Gastrocnemius medialis (tissue), 4 donors: ENCODE measurements around the gene CNNM3. TPM values are rescaled to one million over a fixed set of nuclear protein-coding genes. Genes with fewer than 3 reads are reported as not detected.

Experiments used
- ATAC-seq, 2 donors: fragments of 150-250 bp; one replicate each; pipeline ENCODE4 v1.9.1; 2016
- DNase-seq, 2 donors: peaks; one replicate each; pipeline ENCODE4 v3.0.0-alpha.2; 2019
- H3K27ac ChIP-seq, 4 donors: fragments of 200-600 bp; sonication (generic); 1 replicate in 1 of 4; 2 replicates in 3 of 4; pipeline ENCODE4 v1.5.1; 2016 to 2018; ENCODE audit warnings: mild to moderate bottlenecking in 2 of 4, moderate library complexity in 1 of 4
- H3K27me3 ChIP-seq, 3 donors: fragments of 200-600 bp; sonication (generic) in 2 of 3; 1 replicate in 1 of 3; 2 replicates in 2 of 3; pipeline versions ENCODE4 v1.5.1 to v1.6.0; 2016 to 2019; ENCODE audit warnings: mild to moderate bottlenecking in 1 of 3, moderate library complexity in 1 of 3
- H3K36me3 ChIP-seq, 2 donors: fragments of 200-600 bp; sonication (generic) in 1 of 2; one replicate each; pipeline ENCODE4 v1.5.1; 2017 to 2018
- H3K4me1 ChIP-seq, 2 donors: fragments of 200-600 bp; sonication (generic) in 1 of 2; one replicate each; pipeline ENCODE4 v1.5.1; 2016 to 2017; ENCODE audit warnings: mild to moderate bottlenecking in 2 of 2
- H3K4me3 ChIP-seq, 4 donors: fragments of 200-600 bp; sonication (generic) in 3 of 4; 1 replicate in 1 of 4; 2 replicates in 3 of 4; pipeline ENCODE4 v1.5.1; 2016 to 2019; ENCODE audit warnings: mild to moderate bottlenecking in 2 of 4
- H3K9me3 ChIP-seq, 3 donors: fragments of 200-600 bp; sonication (generic) in 2 of 3; 1 replicate in 1 of 3; 2 replicates in 2 of 3; pipeline ENCODE4 v1.5.1; 2016 to 2019
- POLR2A ChIP-seq, 2 donors: fragments of 450-650 bp; IDR thresholded peaks; one replicate each; pipeline ENCODE4 v1.6.1; 2017; ENCODE audit warnings: antibody characterized with exemption in 2 of 2, mild to moderate bottlenecking in 2 of 2, moderate library complexity in 2 of 2
- in situ Hi-C, 4 donors: fragments of 200-750 bp; cut with MboI; loops; one replicate each; pipeline versions ENCODE4 v1.15.0 to v1.8.0; 2017; ENCODE audit warnings: low sequenced_read_pairs in 4 of 4
- intact Hi-C: fragments of 100-400 bp; cut with DNase I; formaldehyde crosslinking; loops from one replicate; pipeline ENCODE4 v1.15.1; 2023; ENCODE audit warnings: low total_unique reads
- total RNA-seq, 4 donors: library from RNA; depleted of rRNA; stranded (reverse); fragments of >200 nt; gene quantifications; one replicate each; pipeline versions ENCODE4 v1.1.0 to v1.2.3, GENCODE V29; 2016
- TF ChIP-seq, protein P1 (sequence below), 5 experiments: fragments of 450-650 bp in 3 of 5; fragments of 200-600 bp in 2 of 5; sonication (generic) in 2 of 5; IDR thresholded peaks in 4 of 5; conservative IDR thresholded peaks in 1 of 5; 1 replicate in 4 of 5; 2 replicates in 1 of 5; pipeline ENCODE4 v1.5.1; 2016 to 2019; ENCODE audit warnings: antibody characterized with exemption in 5 of 5, mild to moderate bottlenecking in 3 of 5, moderate library complexity in 3 of 5

The CNNM3 gene
- total RNA-seq, 4 donors from 2014 or later, result 3.3 to 9.8 (median 8.6) TPM

DNA sequence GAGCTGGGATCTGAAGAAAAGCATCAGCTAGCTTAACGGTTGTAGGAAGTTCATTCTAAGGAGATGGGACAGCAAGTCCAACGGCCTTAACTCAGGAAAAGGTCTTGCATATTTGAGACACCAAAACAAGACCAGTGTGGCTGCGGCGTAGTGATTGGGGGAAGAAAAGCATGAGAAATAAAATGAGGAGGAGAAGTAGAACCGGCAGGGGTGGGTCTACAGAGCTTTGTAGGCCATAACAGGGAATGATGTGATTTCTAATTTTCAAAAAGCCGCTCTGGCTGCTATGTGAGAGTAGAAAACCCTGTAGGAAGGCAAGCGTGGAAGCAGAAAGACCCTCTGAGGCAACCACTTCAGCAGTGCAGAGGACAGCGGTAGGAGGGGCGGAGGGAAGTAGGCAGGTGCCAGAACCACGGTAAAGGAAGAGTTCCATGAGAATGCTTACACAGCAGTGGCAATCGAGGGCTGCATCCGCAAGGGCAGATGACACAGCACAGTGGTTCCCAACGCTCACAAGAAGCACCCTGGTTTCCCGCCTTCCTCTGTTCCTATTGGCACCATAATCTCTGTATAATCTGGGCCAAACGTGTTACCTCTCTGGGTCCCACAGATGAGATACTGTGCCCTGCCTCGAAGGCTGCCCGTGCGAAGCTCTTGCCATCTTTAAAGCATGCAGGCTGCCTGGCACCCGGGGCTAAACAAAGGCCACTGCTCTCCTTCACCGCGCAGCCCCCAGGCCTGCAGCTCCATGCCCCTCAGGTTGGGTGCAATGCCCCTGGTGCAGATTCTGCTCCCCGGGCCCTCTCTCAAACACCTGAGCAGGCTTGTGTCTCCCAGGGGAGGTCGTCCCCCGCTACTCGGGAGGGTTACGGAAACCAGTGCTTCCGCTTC is 41.0 kb downstream of the CNNM3 start:
- H3K9me3 ChIP-seq, result no peaks in the 10 kb centered on the region
- peak overlapping the region; percentile 69 to 90 (median 88) for H3K4me3 ChIP-seq
- peaks cover 12 to 19% of the 10 kb centered on the region in 2 donors for H3K4me1 ChIP-seq
- TF ChIP-seq, protein P1, sequence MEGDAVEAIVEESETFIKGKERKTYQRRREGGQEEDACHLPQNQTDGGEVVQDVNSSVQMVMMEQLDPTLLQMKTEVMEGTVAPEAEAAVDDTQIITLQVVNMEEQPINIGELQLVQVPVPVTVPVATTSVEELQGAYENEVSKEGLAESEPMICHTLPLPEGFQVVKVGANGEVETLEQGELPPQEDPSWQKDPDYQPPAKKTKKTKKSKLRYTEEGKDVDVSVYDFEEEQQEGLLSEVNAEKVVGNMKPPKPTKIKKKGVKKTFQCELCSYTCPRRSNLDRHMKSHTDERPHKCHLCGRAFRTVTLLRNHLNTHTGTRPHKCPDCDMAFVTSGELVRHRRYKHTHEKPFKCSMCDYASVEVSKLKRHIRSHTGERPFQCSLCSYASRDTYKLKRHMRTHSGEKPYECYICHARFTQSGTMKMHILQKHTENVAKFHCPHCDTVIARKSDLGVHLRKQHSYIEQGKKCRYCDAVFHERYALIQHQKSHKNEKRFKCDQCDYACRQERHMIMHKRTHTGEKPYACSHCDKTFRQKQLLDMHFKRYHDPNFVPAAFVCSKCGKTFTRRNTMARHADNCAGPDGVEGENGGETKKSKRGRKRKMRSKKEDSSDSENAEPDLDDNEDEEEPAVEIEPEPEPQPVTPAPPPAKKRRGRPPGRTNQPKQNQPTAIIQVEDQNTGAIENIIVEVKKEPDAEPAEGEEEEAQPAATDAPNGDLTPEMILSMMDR (IDR thresholded peaks at IDR 0.05 in 4 of 5, conservative IDR thresholded peaks at IDR 0.05 in 1 of 5), result no peak
- TF ChIP-seq POLR2A (IDR thresholded peaks at IDR 0.05), result no peak
- ATAC-seq (peak; percentile 4 to 7), DNase-seq (peak in 1 of 2 donors; percentile 34)
- intact Hi-C loops (loop anchor here (5.0 kb wide), 3 partner anchors 95 to 255 kb away; partner anchors contain the start of genes ANKRD36, CNNM4 and KANSL3), in situ Hi-C loops (loop anchor here in 3 of 4 donors (5.0 kb wide), 1 partner anchor 95 kb away; no protein-coding TSS in a partner anchor)
- peak overlapping the region; percentile 86 to 93 (median 91) for H3K27ac ChIP-seq
- peaks cover 0 to 38% of the 10 kb centered on the region in 2 donors for H3K36me3 ChIP-seq
- no peaks in the 10 kb centered on the region for H3K27me3 ChIP-seq

DNA sequence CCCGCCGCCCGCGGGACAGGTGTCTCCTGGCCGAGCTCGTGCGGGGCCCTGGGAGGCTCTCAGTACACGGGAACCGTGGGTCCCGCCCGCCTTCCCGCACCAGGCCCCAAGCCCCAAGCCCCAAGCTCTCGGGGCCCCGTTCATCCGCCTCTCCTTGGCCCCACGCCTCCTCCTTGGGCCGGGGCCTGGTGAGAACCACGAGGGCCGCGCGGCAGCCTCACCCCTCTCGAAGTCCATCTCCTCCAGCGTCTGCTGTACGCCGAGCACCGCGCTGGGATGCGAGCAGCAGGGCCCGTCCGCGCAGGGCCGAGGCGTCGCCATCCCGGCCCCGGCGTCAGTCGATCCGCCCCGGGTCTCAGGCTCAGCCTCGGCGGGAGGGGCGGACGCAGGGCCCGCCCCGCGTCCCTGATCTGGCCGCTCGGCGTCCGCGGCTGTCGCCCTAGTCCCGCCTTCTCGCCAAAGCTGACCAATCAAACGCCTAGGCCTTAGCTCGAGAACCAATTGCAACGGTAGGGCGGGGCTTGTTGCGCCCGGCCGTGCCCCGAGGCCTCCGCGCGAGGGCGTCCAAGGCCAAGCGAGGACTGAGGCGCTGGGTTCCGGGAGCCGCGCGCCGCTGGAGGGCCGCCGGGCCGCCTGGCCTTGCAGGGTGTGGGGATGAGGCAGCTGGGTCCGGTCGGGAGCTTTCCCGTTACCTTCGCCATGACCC is 41.8 kb downstream of the CNNM3 start, which contains the start of gene ANKRD39:
Gene ANKRD39, minus strand, starts transcription at position 350 of the 706 bp plus-strand sequence. Its CDS starts 29 bp downstream, at position 321.
- no peaks in the 10 kb centered on the region for H3K27me3 ChIP-seq
- DNase-seq, result peak; percentile 96 to 98
- H3K27ac ChIP-seq, result peak within 1 kb of the TSS; percentile 86 to 93 (median 91)
- peaks cover 0 to 33% of the 10 kb centered on the region in 2 donors for H3K36me3 ChIP-seq
- peak within 1 kb of the TSS; percentile 69 to 90 (median 88) for H3K4me3 ChIP-seq
- H3K9me3 ChIP-seq, result no peaks in the 10 kb centered on the region
- peak; percentile 79 to 91 for TF ChIP-seq POLR2A (IDR thresholded peaks at IDR 0.05)
- TF ChIP-seq, protein P1 (IDR thresholded peaks at IDR 0.05 in 4 of 5, conservative IDR thresholded peaks at IDR 0.05 in 1 of 5), result peak; percentile 77 to 95 (median 90)
- ATAC-seq, result peak; percentile 93 to 96
- peaks cover 12 to 19% of the 10 kb centered on the region in 2 donors for H3K4me1 ChIP-seq
- intact Hi-C loops, result loop anchor here (1.0 to 5.0 kb wide), 8 partner anchors 11 to 254 kb away; partner anchors contain the start of genes ANKRD36, CNNM3, CNNM4 and KANSL3
- in situ Hi-C loops, result loop anchor here in 3 of 4 donors (5.0 kb wide), 1 partner anchor 94 kb away; no protein-coding TSS in a partner anchor

DNA sequence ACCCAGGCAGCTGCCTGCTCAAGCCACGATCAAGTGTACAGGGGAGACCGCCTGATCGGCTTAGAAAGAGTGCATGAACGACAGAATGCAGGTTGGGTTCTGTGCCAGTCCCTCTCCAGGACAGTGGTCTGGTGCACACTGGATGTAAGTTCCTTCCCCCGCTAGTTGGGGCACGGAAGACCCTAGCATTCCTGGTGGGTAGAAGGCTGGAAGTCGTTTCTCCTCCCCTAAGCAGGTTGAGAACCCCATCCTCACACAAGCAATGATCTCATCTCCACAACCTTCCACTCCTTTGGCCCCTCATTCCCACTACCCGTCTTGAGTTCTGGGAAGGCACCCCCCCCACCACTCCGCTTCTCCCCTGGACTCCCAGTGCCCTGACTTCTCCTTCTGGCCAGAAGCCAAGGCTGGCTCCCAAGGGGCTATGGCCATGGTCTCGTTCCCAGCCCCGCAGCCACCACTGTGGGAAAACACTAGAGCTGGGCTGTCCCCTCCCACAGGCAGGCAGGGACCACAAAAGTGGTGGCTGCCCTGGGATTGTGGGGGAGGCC is 43.1 kb downstream of the CNNM3 start:
- peaks cover 0 to 34% of the 10 kb centered on the region in 2 donors for H3K36me3 ChIP-seq
- no peaks in the 10 kb centered on the region for H3K9me3 ChIP-seq
- peak overlapping the region; percentile 74 to 90 (median 75) for H3K27ac ChIP-seq
- no peaks in the 10 kb centered on the region for H3K27me3 ChIP-seq
- ATAC-seq (no peak), DNase-seq (no peak)
- no peak for TF ChIP-seq POLR2A (IDR thresholded peaks at IDR 0.05)
- TF ChIP-seq, protein P1 (IDR thresholded peaks at IDR 0.05 in 4 of 5, conservative IDR thresholded peaks at IDR 0.05 in 1 of 5), result no peak
- H3K4me3 ChIP-seq, result peak overlapping the region in 3 of 4 donors; percentile 56 to 89 (median 87)
- intact Hi-C loops (loop anchor here (5.0 kb wide), 3 partner anchors 97 to 253 kb away; partner anchors contain the start of genes ANKRD36, CNNM4 and KANSL3), in situ Hi-C loops (loop anchor here in 3 of 4 donors (5.0 kb wide), 1 partner anchor 93 kb away; no protein-coding TSS in a partner anchor)
- H3K4me1 ChIP-seq, result peaks cover 12 to 19% of the 10 kb centered on the region in 2 donors

DNA sequence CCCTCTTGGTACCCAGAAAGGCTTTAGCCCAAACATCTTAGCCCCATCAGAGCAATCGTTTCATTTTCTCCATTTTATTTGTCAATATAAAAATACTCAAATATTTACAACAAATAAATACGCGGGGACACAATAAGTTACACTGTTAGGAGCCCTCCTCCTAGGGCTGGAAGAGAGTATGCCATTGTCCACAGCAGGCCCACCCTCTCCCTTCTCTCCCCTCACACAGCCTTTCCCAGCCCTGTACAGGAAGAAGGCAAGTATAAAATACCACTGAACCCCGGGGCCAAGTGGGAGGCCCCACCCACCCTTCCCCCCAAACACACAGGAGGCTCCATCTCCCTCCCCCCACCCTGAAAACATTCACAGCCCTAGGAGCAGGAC is 43.6 kb downstream of the CNNM3 start:
- Histone ChIP-seq H3K4me3 (no peak overlapping the region), H3K36me3 (peaks cover 0 to 39% of the 10 kb centered on the region in 2 donors), H3K27me3 (no peaks in the 10 kb centered on the region), H3K27ac (peak overlapping the region; percentile 74 to 90 (median 75)), H3K9me3 (no peaks in the 10 kb centered on the region), H3K4me1 (peaks cover 12 to 19% of the 10 kb centered on the region in 2 donors)
- TF ChIP-seq, protein P1 (IDR thresholded peaks at IDR 0.05 in 4 of 5, conservative IDR thresholded peaks at IDR 0.05 in 1 of 5), result no peak
- TF ChIP-seq POLR2A (IDR thresholded peaks at IDR 0.05), result no peak
- in situ Hi-C loops, result loop anchor here in 3 of 4 donors (5.0 kb wide), 1 partner anchor 93 kb away; no protein-coding TSS in a partner anchor
- ATAC-seq (no peak), DNase-seq (no peak)
- intact Hi-C loops, result loop anchor here (5.0 kb wide), 3 partner anchors 97 to 253 kb away; partner anchors contain the start of genes ANKRD36, CNNM4 and KANSL3
